ENCODE measurements around the gene DCP1B. TPM values are rescaled to one million over a fixed set of nuclear protein-coding genes. Genes with fewer than 3 reads are reported as not detected.
A peak's percentile ranks its signal among the peaks of the same experiment; 100 is the strongest.

DCP1B gene
- total and polyA plus RNA-seq, 4 donors: 3.5 to 5.5 (median 4.6) TPM

GRCh38 chr12:2009623-2010022 lies 5.4 kb upstream of the DCP1B start:
- DNase-seq (ENCODE audit: low spot score): no peak
- peaks cover 7 to 38% (median 30%) of the 10 kb centered on the region in 4 donors for H3K4me1 ChIP-seq (ENCODE audit: control insufficient read depth in 4 of 4, insufficient read depth in 4 of 4, low read length in 3 of 4)
- H3K4me3 ChIP-seq (ENCODE audit: low read depth in 1 of 3, low read length in 3 of 3): no peak overlapping the region
- TF ChIP-seq YY1 (IDR thresholded peaks at IDR 0.05): no peak
- TF ChIP-seq MAX (IDR thresholded peaks at IDR 0.05): no peak
- TF ChIP-seq FOXA1 (IDR thresholded peaks at IDR 0.05): no peak
- TF ChIP-seq JUND (IDR thresholded peaks at IDR 0.05): no peak
- TF ChIP-seq SP1 (IDR thresholded peaks at IDR 0.05): no peak
- TF ChIP-seq FOXA2 (IDR thresholded peaks at IDR 0.05): no peak
- no peak for TF ChIP-seq ATF3 (IDR thresholded peaks at IDR 0.05)
- TF ChIP-seq REST (IDR thresholded peaks at IDR 0.05): no peak
- no peak for TF ChIP-seq CTCF (IDR thresholded peaks at IDR 0.05; ENCODE audit: low read depth, low read length, missing input control)
- no peak for TF ChIP-seq NR2F2 (IDR thresholded peaks at IDR 0.05)
- no peak for TF ChIP-seq GABPA (IDR thresholded peaks at IDR 0.05 in 1 of 2, conservative IDR thresholded peaks at IDR 0.05 in 1 of 2)
- no peak for TF ChIP-seq RAD21 (IDR thresholded peaks at IDR 0.05)
- no peak for TF ChIP-seq EGR1 (IDR thresholded peaks at IDR 0.05; ENCODE audit: low read depth in 2 of 2)
- no peak for TF ChIP-seq RXRA (IDR thresholded peaks at IDR 0.05)
- no peak for TF ChIP-seq ZBTB33 (IDR thresholded peaks at IDR 0.05)
- no peaks in the 10 kb centered on the region for H3K27me3 ChIP-seq (ENCODE audit: control insufficient read depth in 4 of 4, insufficient read depth in 4 of 4, low read length in 3 of 4)
- 33% methylated on average over 1 of the region's 1 CpG for WGBS
- H3K36me3 ChIP-seq (ENCODE audit: control insufficient read depth in 4 of 4, insufficient read depth in 3 of 4, low read depth in 1 of 4, low read length in 3 of 4): no peaks in the 10 kb centered on the region
- H3K27ac ChIP-seq (ENCODE audit: low read depth in 1 of 2, low read length in 2 of 2): no peak overlapping the region
- no peak overlapping the region for H3K9ac ChIP-seq (ENCODE audit: low read depth in 1 of 2, low read length in 2 of 2)
- no peaks in the 10 kb centered on the region for H3K9me3 ChIP-seq (ENCODE audit: control insufficient read depth in 4 of 4, low read length in 3 of 4)

- 33% methylated on average over 5 of the region's 5 CpGs for WGBS
- Histone ChIP-seq H3K27me3 (ENCODE audit: control insufficient read depth in 4 of 4, insufficient read depth in 4 of 4, low read length in 3 of 4) (no peaks in the 10 kb centered on the region), H3K4me3 (ENCODE audit: low read depth in 1 of 3, low read length in 3 of 3) (no peak overlapping the region), H3K9ac (ENCODE audit: low read depth in 1 of 2, low read length in 2 of 2) (no peak overlapping the region), H3K36me3 (ENCODE audit: control insufficient read depth in 4 of 4, insufficient read depth in 3 of 4, low read depth in 1 of 4, low read length in 3 of 4) (no peaks in the 10 kb centered on the region), H3K9me3 (ENCODE audit: control insufficient read depth in 4 of 4, low read length in 3 of 4) (no peaks in the 10 kb centered on the region), H3K27ac (ENCODE audit: low read depth in 1 of 2, low read length in 2 of 2) (no peak overlapping the region), H3K4me1 (ENCODE audit: control insufficient read depth in 4 of 4, insufficient read depth in 4 of 4, low read length in 3 of 4) (peaks cover 7 to 38% (median 31%) of the 10 kb centered on the region in 4 donors)
- no peak for DNase-seq (ENCODE audit: low spot score)
- TF ChIP-seq NR2F2 (IDR thresholded peaks at IDR 0.05) (no peak), FOXA2 (IDR thresholded peaks at IDR 0.05) (no peak), FOXA1 (IDR thresholded peaks at IDR 0.05) (no peak), ZBTB33 (IDR thresholded peaks at IDR 0.05) (peak; percentile 26), RXRA (IDR thresholded peaks at IDR 0.05) (peak in 1 of 2 donors; percentile 60), TAF1 (conservative IDR thresholded peaks at IDR 0.05) (no peak), SP1 (IDR thresholded peaks at IDR 0.05) (peak; percentile 34), HNF4A (conservative IDR thresholded peaks at IDR 0.05) (peak in 1 of 2 donors; percentile 43), RAD21 (IDR thresholded peaks at IDR 0.05) (peak in 1 of 2 donors; percentile 9), MAX (IDR thresholded peaks at IDR 0.05) (peak; percentile 18), EGR1 (IDR thresholded peaks at IDR 0.05; ENCODE audit: low read depth in 2 of 2) (peak in 1 of 2 donors; percentile 18), CTCF (IDR thresholded peaks at IDR 0.05; ENCODE audit: low read depth, low read length, missing input control) (no peak), YY1 (IDR thresholded peaks at IDR 0.05) (peak; percentile 68), HNF4G (IDR thresholded peaks at IDR 0.05) (no peak)
Measured at GRCh38 chr12:2008677-2009076, 4.4 kb upstream of the DCP1B start.
